SU-DHL-6 (cell line): ENCODE results near the gene MRPL22.

Experiments used
- CTCF ChIP-seq: fragments of 200-600 bp; sonication (generic); IDR thresholded peaks from one replicate; pipeline ENCODE4 v1.5.1; 2017; ENCODE audit warnings: antibody characterized with exemption, mild to moderate bottlenecking, low read length, moderate library complexity; ENCODE audit not compliant: insufficient read depth, poor library complexity, severe bottlenecking
- EZH2phosphoT487 ChIP-seq: fragments of 200-600 bp; sonication (generic), shearing (Covaris generic); conservative IDR thresholded peaks from 2 replicates; pipeline ENCODE4 v1.6.1; 2018; ENCODE audit warnings: mild to moderate bottlenecking, antibody characterized with exemption, low read length, moderate library complexity, mixed read lengths

DNA sequence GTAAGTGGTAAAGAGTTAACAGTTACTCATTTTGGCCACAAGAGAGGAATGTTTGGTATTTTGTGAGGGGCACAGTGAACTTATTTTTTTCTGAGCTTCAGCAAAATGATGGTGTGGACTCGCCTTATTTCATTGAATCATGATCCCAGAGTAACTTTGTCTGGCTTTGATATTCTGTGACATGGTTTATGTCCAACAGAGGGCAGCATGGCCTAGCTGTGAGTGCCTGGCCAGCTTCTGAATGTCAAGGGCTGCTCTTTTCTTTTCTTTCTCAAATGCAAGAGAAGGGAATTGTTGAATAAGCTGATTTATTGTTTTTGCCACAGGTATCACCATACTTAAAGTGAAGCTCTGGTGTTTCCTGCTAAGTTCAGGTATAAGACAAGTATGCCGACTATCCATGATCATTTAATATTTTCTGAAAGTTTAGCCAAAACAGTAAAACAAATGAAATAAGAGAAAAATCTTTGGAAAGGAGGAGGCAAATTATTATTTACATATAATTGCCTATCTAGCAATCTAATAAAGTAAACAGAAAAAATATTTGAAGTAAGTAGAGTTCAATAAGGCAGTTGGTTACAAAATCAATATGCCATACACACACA, 31.7 kb downstream of the MRPL22 start:
- TF ChIP-seq CTCF (no peak), EZH2phosphoT487 (no peak)
